HG03432 (cell line): Measurements from ENCODE around the gene NLRC5.

Experiments
- ATAC-seq: cut with Tn5 transposase; IDR thresholded peaks from one replicate; pipeline ENCODE4 v1.9.1; 2021; ENCODE audit warnings: mild to moderate bottlenecking, moderate library complexity; ENCODE audit not compliant: unreplicated experiment

Gene NLRC5

DNA sequence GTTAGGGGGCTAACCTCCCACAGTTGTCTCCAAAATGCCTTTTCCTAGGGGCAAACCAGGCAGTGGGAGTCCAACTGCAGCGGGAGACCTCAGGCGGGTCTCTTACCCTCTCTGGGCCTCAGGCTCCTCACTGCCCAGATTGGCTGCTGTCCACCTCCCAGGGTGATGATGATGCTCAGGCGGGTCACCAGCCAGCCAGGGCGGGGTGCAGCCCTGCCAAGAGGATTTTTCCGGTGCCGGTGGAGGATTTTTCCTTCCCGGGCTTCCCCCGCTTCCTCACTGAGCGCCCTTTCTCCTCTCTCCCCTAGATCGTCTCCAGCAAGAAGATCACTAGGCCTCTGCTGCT lies 125.8 kb downstream of the NLRC5 start:
- no peak for ATAC-seq

DNA sequence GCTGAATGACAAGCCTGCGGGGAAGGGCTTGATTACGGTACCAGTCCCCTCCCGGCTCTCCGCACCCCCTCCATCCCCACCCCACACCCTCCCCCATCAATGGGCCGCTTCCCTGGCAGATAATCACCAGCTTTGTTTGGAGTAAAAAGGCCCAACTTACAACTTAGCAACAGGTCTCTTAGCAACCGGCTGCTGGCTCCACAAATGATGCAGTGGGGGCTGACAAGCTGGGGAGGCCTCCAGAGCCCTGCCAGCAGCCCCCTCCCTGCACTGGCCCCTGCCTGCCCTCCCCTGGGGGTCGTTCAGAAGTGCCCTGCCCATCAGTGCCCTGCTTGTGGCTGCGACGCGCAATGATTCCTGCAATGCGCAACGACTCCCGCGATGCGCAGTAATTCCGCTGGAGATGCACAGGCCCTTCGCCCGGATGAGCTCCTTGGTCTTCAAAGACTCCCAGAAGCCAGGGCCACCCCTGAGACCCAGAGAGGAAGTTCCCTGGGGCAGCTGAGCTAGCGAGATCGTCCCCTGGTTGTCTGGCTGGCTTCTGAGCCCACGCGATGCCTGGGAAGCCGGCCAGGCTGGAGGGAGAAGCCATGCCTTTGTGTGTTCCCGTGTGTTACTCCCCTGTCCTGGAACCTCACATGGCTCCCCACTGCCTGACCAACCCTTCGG lies 126.3 kb downstream of the NLRC5 start:
- no peak for ATAC-seq

DNA sequence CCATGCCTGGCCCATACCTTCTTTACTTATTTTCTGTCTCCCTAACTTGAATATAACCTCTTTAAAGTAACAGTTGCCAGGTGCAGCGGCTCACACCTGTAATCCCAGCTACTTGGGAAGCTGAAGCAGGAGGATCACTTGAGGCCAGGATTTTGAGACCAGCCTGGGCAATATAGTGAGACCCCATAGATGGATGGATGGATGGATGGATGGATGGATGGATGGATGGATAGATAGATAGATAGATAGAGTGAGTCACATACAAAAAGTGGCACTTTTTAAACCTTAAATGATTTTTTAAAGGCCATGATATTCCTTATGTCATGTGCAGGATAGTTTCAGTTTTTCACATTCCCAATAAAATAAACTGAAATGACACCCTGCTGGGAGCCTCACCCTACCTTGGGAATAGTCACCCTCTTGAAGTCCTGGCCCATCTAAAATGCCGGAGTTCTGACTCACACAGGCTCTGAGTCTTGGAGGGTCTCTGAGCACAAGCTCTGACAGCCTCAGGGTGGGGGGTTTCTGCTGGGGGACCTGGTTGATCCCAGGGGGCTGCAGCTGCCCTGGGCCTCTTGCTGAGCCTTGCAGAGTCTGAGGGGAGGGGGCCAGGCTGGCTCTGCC lies 129.2 kb downstream of the NLRC5 start:
- ATAC-seq, result no peak

DNA sequence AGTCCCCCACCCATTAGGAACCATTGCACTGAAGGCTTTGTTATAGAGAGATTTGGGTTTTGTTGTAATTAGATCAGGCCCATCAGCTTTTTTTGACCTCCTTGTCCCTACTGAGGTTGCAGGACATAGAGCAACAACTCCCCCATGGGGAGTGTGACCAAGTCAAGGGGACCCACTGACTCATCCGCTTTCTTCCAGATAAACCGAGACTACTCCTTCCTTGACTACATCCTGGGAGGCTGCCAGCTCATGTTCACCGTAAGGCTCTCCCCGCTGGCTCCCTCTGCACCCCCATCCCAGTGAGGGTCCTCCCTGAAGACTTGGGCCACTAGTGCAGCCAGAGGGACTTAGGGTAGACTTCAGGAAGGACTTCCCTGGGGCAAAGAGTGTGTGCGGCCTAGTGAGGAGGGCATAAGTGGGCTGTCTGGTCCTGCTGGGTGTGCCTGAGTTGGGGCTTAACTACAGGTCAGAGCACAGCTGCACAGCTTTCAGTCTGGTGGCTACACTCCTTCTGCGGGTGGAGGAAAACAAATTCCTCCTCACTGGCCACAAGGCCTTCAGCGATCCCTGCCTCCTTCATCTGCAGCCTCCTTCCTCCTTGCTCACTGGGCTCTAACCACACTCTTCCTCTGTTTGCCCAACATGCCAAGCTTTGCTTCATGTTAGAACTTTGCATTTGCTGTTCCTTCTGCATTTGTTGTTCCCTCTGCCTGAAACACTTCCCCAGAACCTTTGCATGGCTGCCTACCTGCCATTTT lies 134.0 kb downstream of the NLRC5 start:
- ATAC-seq, result no peak

DNA sequence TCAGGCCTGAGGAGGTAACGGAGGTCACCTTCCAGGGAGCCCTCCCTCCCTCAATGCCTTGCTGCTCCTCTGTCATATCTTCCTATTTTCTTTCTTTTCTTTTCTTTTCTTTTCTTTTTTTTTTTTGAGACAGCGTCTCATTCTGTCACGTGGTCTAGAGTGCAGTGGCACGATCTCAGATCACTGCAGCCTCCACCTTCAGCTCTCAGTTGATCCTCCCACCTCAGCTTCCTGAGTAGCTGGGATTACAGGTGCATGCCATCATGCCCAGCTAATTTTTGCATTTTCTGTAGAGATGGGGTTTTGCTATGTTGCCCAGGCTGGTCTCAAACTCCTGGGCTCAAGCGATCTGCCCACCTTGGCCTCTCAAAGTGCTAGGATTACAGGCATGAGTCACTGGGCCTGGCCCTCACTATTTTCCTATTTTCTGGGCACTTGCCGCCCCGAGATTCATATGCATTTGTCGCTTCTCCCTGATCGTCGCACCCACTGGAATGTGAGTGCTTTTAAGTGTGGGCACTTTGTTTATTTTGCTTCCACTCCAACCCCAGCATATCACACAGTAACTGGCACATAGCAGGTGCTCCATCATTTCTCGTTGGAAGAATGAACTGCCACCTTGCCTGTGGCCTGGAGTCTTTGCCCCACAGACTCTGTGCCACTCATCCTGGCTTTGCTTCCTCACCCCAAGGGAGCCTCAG lies 134.8 kb downstream of the NLRC5 start:
- ATAC-seq, result no peak

DNA sequence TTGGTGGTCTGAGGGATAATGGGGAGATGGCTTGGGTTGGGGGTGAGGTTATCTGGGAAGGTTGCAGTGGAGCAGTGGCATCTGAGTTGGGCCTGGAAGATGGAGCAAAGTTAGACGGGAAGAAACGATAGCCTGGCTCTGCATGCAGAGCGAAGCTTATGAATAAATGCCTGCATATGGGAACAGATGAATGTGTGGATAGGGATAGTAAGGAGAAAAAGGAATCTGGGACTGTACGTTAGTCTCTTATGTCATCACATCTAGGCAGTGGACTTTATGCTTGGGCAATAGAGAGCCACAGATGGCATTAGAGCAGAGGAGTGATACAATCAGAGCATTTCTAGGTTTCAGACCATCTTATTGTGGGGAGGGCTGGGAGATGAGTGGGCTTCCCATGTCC lies 136.0 kb downstream of the NLRC5 start:
- ATAC-seq, result no peak

DNA sequence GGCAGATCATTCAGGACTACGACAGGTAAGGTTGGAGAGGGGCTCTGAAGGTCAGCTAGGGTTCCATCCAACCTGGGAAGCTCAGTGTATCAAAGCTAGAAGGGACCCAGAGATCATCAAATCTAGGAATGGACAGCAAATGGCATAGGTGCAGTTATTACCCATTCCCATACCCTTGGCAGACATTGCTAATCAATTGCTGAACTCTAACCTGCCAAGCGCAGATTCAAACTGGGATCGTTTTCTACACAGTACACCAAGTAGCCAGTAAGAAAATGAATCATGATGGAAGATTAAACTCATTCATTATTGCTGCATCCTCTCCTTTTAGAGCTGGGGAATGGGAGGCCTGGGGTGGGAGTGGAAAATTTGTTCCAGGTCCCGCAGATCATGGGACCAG lies 136.6 kb downstream of the NLRC5 start:
- no peak for ATAC-seq

DNA sequence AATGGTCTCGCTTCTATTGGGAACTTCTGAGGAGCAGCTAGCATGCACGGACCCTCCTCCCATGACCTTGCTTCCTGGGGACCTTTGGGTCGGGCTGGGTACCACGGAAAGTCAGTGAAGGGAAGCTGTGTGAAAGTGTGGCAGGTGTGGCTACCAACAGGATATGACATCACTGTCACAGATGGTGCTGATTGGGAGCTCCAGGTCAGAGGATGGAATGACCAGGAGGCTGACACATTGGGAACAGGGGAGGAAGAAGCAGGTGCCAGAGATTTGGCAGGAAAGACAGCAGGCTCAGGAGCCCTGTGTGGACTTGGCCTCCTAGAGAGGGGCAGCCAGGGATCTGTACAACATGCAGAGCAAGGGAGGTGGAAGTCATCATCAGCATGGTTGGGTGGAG lies 137.1 kb downstream of the NLRC5 start:
- ATAC-seq, result no peak

DNA sequence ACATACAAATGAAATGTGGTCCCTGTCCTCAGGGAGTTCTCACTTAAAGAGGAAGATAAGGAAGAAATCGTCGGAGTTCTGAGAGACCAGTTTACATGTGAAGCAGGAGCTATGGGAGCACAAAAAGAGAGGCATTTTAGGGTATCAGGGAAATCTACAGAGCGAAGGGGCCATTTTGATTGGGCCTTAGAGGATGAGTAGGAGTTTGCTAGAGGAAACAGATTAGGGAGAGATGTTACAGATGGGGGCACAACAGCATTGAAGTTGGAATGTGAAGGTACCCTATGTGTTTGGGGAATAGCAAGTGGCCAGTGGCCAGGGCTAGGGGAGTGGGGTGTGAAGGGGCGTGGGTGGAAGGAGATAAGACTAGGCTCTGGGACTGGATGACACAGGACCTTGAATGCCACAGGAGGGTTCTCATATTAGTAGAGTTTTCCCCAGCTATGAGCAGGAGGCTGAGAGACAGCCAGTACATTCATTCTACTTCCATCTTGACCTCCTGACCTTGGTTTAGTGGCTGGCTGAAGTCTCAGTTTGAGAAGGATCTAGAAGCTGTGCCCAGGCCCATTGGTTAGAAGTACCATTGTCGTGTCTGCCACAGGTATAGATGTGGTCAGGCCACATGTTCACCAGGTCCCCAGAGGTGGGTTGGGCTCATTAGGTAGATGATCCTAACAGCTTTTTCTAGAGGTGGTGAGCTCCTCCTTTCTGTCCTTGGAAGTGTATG lies 137.8 kb downstream of the NLRC5 start:
- ATAC-seq, result peak; percentile 50

DNA sequence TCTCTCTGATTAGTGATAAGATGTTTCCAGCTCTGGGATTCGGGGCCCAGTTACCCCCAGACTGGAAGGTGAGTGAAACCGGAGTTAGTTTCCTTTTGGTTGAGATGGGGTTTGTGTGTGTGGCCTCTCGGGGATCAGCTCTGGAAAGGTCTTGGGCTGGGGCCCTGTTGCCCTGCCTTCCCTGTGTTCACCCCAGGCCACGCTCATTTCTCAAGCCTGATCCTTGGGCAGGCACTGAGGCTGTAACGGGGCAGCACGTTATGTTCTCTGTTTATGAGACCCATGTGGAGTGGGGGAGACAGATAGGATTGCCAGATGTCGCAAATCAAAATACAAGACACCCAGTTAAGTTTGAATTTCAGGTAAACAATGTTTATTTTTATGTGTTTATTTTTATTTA lies 138.5 kb downstream of the NLRC5 start:
- peak; percentile 6 for ATAC-seq

DNA sequence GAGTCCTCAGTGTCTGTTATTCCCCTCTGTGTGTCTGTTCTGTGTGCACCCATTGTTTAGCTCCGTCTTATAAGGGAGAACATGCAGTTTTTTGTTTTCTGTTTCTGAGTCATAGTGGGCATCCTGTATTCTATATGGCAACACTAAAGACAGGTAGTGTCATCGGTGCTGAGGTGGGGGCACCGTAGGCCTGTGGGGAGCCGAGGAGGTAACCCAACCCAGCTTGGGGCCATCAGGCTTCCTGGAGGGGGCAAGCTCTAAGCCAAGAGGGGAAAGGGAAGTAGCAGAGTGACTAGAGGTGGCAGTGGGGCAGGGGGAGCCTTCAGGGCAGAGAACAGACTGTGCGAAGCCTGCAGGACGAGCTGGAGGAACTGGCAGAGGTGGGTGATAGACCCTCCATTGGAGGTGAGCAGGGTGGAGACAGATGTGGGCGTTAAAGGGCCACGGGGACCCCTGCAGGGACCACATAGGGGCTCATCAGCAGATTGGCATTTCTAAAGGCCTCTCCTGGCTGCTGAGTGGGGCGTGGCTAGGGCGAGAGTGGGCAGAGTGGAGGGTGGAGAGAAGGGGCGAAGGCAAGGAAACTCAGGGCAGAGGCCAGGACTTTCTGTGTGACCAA lies 139.5 kb downstream of the NLRC5 start:
- ATAC-seq, result no peak

DNA sequence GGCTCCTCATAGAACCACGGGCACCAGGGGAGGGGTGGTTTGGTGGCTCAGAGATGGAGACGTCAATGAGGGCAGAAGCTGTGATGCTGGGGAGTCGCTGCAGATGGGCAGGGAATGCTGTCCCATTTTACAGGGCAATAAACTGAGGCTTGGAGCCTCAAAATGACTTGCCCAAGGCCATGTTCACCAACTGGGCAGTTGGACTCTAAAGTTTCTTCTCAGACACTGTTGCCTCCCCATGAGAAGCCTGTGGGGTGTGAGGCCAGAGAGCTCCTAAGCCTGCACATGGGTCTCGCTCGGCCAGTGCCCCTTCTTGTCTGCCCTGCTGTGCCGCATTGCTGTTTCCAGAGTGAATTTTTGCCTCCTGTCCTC lies 141.6 kb downstream of the NLRC5 start:
- ATAC-seq, result no peak

DNA sequence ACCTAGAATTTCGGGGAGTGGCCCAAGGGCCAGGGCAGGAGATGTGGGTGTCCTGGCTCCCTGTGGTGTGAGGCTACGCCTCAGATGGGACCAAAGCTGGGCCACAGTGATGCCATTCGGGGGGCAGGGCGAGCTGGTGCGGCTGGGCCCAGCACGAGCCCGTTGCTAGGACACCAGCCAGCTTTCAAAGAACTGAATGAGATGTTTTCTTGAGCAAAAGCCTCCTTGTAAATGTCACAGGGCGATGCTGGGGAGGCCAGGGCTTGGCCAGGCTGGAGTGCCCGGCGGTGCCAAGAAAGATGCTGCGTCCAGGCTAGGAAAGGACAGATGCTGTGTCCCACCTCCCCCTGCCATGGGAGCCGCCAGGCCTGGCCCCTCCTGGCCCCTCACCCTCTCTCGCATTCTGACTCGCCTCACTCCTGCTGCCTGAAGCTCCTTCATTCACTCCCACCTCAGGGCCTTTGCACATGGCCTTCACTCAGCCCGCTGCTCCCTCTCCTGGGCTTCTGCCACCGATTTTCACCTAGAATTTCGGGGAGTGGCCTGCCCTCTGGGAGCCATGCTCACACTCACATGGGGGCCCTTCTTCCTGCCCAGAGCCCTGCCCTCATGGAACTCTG lies 142.1 kb downstream of the NLRC5 start:
- no peak for ATAC-seq

DNA sequence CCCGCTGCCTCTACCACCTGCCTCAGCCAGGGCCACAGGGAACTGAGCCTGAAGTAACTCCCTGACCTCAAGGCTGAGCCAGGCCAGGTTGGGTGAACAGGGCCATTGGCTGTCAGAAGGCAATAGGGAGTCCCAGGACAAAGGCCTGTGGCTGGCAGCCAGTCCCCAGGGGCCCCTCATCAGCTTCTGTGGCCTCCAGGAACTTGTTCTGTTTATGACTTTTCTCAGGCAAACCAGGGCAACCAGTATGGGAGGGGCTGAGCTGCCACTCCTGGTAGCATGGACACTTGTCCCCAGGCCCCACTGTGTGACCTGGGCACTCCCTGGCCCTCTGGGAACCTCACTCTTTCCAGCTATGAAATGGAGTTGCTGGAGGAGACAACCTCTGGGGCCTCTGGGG lies 143.1 kb downstream of the NLRC5 start:
- no peak for ATAC-seq

DNA sequence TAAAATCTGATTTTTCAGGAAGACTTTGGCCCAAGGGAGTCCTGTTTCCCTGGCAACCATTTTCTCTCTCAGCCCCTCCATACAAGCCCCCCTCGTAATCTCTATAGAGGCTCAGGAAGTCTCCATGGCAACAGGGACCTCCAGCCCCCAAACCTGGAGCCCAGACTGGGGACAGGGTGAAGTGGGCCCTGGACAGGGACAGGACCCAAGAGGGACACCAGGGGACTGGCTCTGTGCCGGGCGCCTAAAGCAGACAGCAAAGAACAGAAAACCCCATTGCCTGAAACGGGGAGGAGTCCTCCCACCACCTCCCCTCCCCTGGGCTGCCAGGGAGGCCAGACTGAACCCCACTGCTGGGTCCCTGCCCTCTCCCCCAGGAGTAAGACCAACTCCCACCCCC lies 143.7 kb downstream of the NLRC5 start:
- ATAC-seq, result no peak
